Type B pancreatic cell (in vitro differentiated cells): ENCODE measurements around the gene HNRNPC. TPM values are rescaled to one million over a fixed set of nuclear protein-coding genes. Genes with fewer than 3 reads are reported as not detected.
A peak's percentile ranks its signal among the peaks of the same experiment; 100 is the strongest.

ENCODE experiments used
- DNase-seq: peaks from one replicate; pipeline ENCODE4 v3.0.0; 2021; ENCODE audit warnings: mixed read lengths; ENCODE audit not compliant: unreplicated experiment; ENCODE audit errors: extremely low spot score
- H3K27ac Mint-ChIP-seq: 2 replicates; pipeline ENCODE4 v1.8.0; 2021; ENCODE audit warnings: mild to moderate bottlenecking, mixed read lengths
- H3K27me3 Mint-ChIP-seq: 2 replicates; pipeline ENCODE4 v1.8.0; 2021; ENCODE audit warnings: mixed read lengths
- H3K36me3 Mint-ChIP-seq: 2 replicates; pipeline ENCODE4 v1.8.0; 2021; ENCODE audit warnings: mixed read lengths
- H3K4me1 Mint-ChIP-seq: one replicate; pipeline ENCODE4 v1.8.0; 2021; ENCODE audit warnings: mixed read lengths; ENCODE audit not compliant: unreplicated experiment
- H3K4me3 Mint-ChIP-seq: 2 replicates; pipeline ENCODE4 v1.8.0; 2021; ENCODE audit warnings: mild to moderate bottlenecking, mixed read lengths
- H3K9me3 Mint-ChIP-seq: 2 replicates; pipeline ENCODE4 v1.8.0; 2021; ENCODE audit warnings: mixed read lengths
- CTCF ChIP-seq: fragments of 200-600 bp; sonication (generic); conservative IDR thresholded peaks from 2 replicates; pipeline ENCODE4 v1.5.0; 2021; ENCODE audit warnings: antibody characterized with exemption, mild to moderate bottlenecking
- total RNA-seq: library from RNA; stranded (reverse); gene quantifications from 2 replicates; pipeline ENCODE4 v1.2.1, GENCODE V29; 2021; ENCODE audit warnings: low replicate concordance

HNRNPC gene
- total RNA-seq, 1 donor from 2014 or later, result 692 TPM

GRCh38 chr14:21205026-21205677 is 64.1 kb downstream of the HNRNPC start:
- Mint-ChIP-seq H3K27me3 (no peaks in the 10 kb centered on the region), H3K9me3 (no peaks in the 10 kb centered on the region), H3K36me3 (peaks cover 50% of the 10 kb centered on the region), H3K4me3 (no peak overlapping the region), H3K27ac (peak overlapping the region; percentile 25), H3K4me1 (peaks cover 17% of the 10 kb centered on the region)
- no peak for TF ChIP-seq CTCF
- DNase-seq, result no peak

GRCh38 chr14:21204167-21205025 is 64.8 kb downstream of the HNRNPC start:
- no peak overlapping the region for H3K27ac Mint-ChIP-seq
- TF ChIP-seq CTCF, result no peak
- no peak for DNase-seq
- peaks cover 43% of the 10 kb centered on the region for H3K36me3 Mint-ChIP-seq
- no peak overlapping the region for H3K4me3 Mint-ChIP-seq
- H3K27me3 Mint-ChIP-seq, result no peaks in the 10 kb centered on the region
- peaks cover 17% of the 10 kb centered on the region for H3K4me1 Mint-ChIP-seq
- H3K9me3 Mint-ChIP-seq, result no peaks in the 10 kb centered on the region

GRCh38 chr14:21203470-21204166 is 65.6 kb downstream of the HNRNPC start:
- Mint-ChIP-seq H3K36me3 (peaks cover 40% of the 10 kb centered on the region), H3K4me1 (peaks cover 17% of the 10 kb centered on the region), H3K9me3 (no peaks in the 10 kb centered on the region), H3K4me3 (no peak overlapping the region), H3K27me3 (no peaks in the 10 kb centered on the region), H3K27ac (no peak overlapping the region)
- TF ChIP-seq CTCF, result no peak
- no peak for DNase-seq

- H3K4me3 Mint-ChIP-seq, result no peak overlapping the region
- H3K36me3 Mint-ChIP-seq, result peaks cover 32% of the 10 kb centered on the region
- H3K27ac Mint-ChIP-seq, result no peak overlapping the region
- no peak for TF ChIP-seq CTCF
- H3K4me1 Mint-ChIP-seq, result peaks cover 17% of the 10 kb centered on the region
- no peaks in the 10 kb centered on the region for H3K27me3 Mint-ChIP-seq
- DNase-seq, result no peak
- H3K9me3 Mint-ChIP-seq, result peaks cover 4% of the 10 kb centered on the region
These were observed 66.5 kb downstream of the HNRNPC start for GRCh38 chr14:21202463-21203358.
